ENCODE measurements around the gene TBC1D10B.

The TBC1D10B gene

DNA sequence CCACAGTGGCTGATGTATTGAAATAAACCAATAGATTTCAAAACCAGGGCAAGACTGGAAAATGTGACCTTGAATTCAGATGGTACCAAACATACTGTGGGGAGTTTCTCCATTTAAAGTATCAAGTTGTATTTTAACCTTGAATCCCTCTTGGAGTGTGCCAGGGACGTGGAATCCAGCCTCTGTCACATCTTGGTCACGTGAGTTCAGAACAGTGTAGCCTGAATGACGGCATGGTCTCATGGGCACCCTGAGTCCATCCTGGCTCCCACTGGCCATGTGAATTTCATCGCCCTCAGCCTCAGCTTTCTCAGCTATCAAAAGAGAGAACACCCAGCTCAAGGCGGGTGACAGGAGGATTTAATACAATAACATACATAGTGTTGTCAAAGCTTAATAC lies 43.9 kb upstream of the TBC1D10B start:
- TF ChIP-seq, protein P1, sequence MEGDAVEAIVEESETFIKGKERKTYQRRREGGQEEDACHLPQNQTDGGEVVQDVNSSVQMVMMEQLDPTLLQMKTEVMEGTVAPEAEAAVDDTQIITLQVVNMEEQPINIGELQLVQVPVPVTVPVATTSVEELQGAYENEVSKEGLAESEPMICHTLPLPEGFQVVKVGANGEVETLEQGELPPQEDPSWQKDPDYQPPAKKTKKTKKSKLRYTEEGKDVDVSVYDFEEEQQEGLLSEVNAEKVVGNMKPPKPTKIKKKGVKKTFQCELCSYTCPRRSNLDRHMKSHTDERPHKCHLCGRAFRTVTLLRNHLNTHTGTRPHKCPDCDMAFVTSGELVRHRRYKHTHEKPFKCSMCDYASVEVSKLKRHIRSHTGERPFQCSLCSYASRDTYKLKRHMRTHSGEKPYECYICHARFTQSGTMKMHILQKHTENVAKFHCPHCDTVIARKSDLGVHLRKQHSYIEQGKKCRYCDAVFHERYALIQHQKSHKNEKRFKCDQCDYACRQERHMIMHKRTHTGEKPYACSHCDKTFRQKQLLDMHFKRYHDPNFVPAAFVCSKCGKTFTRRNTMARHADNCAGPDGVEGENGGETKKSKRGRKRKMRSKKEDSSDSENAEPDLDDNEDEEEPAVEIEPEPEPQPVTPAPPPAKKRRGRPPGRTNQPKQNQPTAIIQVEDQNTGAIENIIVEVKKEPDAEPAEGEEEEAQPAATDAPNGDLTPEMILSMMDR (conservative IDR thresholded peaks at IDR 0.05; ENCODE audit: low read length) = no peak
- no peak overlapping the region for H3K4me3 ChIP-seq (ENCODE audit: low read length)

DNA sequence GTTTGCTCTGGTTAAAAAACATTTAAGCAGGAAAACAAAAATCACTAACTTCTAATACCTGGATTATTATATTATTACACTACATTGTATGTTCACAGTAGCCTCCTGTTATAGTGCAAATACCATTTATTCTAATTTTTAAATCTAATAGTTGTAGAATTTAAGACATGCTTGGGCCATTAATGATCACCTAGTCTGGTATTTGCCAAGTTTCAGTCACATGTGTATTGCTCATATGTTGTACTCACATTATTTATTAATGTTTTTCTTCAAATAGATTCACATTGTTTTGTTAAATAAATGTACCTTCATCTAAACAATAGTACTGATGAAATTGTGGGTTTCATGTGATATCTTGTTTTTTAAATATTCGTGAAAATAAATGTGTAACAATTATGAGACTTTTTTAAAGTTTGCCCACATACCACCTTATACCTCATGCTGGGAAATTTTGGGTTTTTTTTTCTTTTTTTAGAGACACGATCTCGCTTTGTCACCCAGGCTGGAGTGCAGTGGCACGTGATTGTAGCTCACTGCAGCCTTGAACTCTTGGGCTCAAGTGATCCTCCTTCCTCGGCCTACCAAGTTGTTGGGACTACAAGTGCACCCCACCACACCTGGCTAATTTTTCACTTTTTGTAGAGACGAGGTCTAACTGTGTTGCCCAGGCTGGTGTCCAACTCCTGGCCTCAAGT lies 43.0 kb upstream of the TBC1D10B start:
- H3K4me3 ChIP-seq (ENCODE audit: low read length) = no peak overlapping the region
- TF ChIP-seq, protein P1 (conservative IDR thresholded peaks at IDR 0.05; ENCODE audit: low read length) = no peak
- DNase-seq (ENCODE audit: low read depth) = no peak

More for the DNA sequence above, 43.9 kb upstream of the TBC1D10B start:
- no peak for DNase-seq (ENCODE audit: low read depth)

DNA sequence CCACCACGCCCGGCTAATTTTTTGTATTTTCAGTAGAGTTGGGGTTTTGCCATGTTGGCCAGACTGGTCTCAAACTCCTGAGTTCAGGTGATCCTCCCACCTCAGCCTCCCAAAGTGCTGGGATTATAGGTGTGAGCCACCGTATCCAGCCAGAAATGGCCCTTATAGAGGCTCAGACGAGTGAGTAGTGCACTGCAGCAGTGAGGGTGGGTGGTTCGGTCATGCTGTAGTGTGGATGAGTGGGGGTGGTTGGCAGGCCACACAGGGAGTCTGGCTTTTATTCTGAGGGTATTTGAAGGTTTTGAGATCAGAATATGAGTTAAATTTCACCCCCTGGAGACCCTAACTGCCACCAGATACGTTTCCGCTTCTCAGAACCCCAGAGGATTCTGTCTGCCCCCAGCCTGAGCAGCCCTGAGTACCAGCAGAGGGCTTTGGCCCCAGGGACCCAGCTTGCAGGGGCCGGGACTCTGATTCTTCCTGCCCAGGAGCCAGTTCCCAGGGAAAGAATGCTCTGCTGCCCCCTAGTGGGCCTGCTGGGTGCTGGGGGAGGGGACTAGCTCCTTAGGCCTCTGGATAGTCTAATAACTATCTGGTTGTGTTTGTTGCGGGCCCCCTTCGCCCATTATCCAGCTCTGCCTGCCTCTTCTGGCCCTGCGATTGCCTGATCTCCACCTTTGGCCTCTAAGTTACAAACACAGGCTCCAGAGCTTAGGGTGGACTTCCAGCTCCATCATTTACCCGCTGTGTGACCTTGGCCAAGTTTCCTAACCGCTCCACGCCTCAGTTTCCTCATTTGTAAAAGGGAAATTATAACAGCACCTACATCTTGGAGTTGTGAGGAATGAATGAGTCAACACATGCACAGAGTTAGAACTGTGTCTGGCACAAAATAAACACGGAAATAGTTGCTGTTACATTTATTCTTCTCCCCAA lies 39.1 kb upstream of the TBC1D10B start:
- TF ChIP-seq, protein P1 (conservative IDR thresholded peaks at IDR 0.05; ENCODE audit: low read length) = peak; percentile 93
- H3K4me3 ChIP-seq (ENCODE audit: low read length) = no peak overlapping the region
- DNase-seq (ENCODE audit: low read depth) = peak; percentile 77

DNA sequence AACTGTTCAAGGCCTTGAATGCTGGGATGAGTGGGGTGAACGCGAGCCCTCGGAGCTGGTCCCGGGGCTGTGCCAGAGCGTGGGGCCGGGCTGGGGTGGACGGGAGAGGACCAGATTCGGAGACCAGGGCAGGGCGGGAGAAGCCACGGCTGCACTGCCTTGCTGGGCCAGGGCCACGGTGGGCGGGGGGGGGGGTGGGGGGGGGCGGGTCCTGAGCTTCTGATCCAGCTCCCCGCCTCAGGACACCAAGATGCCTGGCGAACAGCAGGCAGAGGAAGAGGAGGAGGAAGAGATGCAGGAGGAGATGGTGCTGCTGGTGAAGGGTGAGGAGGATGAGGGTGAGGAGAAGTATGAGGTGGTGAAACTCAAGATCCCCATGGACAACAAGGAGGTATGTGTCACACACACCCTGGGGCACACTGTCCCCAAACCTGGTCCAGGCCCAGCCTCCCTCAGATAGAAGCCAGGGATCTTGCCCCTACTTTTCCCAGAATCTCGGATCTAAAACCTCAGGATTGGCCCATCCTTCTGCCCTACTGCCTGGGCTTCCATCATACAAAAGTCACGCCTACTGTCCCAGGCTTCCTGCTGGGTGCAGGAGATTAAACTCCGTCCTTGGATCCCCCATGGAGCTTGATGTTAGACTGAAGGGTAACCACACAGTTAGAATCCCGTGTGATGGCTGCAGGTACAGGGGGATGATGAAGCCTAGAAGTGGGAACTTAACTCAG lies 37.7 kb upstream of the TBC1D10B start:
- TF ChIP-seq, protein P1 (conservative IDR thresholded peaks at IDR 0.05; ENCODE audit: low read length) = no peak
- no peak for DNase-seq (ENCODE audit: low read depth)

DNA sequence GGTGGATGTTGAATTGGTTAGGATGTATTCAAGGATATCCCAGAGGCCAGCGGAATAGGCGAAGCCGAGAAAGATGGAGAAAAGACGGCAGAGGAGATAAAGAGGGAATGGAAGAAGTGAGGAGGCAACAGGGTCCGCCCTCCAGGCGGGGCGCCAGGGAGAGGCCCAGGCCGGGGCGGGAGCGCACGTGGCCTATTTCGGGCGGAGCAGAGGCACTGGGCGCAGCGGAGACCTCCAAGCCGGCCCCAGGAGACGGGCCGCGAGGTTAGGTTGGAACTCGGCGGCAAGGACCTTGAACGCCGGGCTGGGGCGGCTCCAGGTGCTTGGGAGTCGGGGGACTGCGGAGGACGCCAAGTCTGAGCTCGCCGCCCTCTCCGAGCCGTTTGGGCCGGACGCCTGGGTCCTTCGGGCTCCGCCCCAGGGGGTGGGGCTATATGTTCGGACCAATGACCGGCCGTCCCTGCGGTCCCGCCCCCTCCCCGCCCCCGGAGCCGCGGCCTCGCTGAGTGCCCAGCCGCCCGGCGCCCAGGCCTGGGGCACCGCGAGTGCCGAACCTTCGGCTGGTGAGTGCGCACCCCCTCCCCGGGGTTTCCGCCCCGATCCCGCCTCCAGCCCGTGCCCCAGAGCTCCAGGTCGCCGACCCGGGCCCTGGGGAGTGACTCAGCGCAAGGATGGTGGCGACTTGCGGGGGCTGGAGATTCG lies 37.0 kb upstream of the TBC1D10B start, which contains the start of gene ZNF771:
TSS of gene ZNF771 (plus strand) at position 505 of the 702 bp plus-strand sequence. CDS start 448 bp downstream, outside the sequence.
- peak within 1 kb of the TSS; percentile 76 for H3K4me3 ChIP-seq (ENCODE audit: low read length)
- TF ChIP-seq, protein P1 (conservative IDR thresholded peaks at IDR 0.05; ENCODE audit: low read length) = no peak
- DNase-seq (ENCODE audit: low read depth) = peak; percentile 84

More for the DNA sequence above, 37.7 kb upstream of the TBC1D10B start:
- peak overlapping the region; percentile 76 for H3K4me3 ChIP-seq (ENCODE audit: low read length)

DNA sequence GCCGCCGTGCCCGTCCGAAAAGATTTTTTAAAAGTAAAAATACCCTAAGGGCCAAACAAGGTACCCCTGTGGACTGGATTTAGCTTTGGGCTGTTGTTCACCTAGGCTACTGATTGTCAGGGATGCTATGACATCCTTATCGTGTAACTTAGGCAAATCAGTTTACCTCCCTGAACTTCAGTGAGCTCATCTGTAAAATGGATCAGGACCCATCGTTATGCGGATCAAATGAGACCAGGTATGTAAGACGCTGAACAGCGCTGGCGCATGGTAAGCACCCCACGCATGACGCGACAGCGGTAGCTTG lies 36.5 kb upstream of the TBC1D10B start:
- no peak for DNase-seq (ENCODE audit: low read depth)
- H3K4me3 ChIP-seq (ENCODE audit: low read length) = peak overlapping the region; percentile 76
- TF ChIP-seq, protein P1 (conservative IDR thresholded peaks at IDR 0.05; ENCODE audit: low read length) = no peak

Measured in AG10803 (cell line).